Stimulated activated naive CD4-positive, alpha-beta T cell (primary cell): ENCODE results near the gene PTPRO.

ENCODE experiments used
- DNase-seq, 6 experiments: peaks; one replicate each; lab custom pipeline; 2025; lab: John Stamatoyannopoulos, UW

PTPRO gene

DNA sequence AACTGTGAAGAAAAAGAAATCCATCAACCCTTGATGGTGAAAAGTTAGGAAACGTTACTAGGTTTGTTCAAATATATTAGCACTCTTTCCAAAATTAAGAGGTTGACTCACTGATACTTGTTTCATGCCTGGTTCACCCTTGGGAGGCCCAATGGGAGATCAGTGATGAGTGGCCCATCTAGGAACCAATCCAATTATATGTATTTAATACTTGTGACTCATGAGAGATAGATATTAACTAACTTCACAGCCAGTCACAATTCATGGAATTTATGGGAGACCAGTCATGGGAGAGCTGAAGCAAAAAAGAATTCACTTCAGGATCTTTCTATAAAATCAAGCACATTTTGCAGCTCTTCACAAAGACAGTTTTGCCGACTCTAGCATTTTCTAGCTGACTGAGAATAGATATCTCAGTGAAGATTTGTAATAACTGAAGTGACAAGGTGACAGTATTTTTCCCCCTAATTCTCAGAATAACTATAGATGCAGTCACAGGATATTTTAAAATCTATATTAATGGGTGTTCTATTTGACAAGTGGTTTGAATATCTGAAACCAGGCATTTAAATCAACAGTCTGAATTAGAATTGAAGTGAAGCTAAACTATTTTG, 236.7 kb downstream of the PTPRO start:
- DNase-seq: no peak

GRCh38 chr12:15561396-15561795, 239.1 kb downstream of the PTPRO start:
- no peak for DNase-seq

DNA sequence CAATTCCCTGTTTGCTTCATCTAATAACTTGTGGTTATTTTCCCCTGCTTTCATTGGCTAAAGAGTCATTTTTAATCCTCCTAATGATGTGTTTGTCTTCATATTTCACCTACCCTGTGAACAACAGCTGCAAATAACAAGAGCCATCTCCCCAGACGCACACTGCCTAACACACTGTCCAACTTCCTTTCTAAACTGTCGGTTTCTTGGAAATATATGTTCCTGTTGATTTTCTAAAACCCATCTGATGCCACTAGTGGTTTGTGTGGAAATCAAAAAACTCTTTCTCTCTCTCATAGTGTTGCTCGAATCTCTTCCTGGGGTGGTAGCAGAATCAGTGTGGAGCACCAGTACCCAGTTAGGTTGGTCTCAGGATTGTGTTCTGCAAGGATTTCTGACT, 240.0 kb downstream of the PTPRO start:
- peak in 3 of 6 experiments; percentile 39 to 49 (median 46) for DNase-seq

GRCh38 chr12:15563663-15564062, 241.4 kb downstream of the PTPRO start:
- DNase-seq: peak in 3 of 6 experiments; percentile 37 to 45 (median 45)

- no peak for DNase-seq
These were observed 252.0 kb downstream of the PTPRO start for GRCh38 chr12:15574353-15574752.

- DNase-seq: no peak
These were observed 253.6 kb downstream of the PTPRO start for GRCh38 chr12:15575671-15576541.

DNA sequence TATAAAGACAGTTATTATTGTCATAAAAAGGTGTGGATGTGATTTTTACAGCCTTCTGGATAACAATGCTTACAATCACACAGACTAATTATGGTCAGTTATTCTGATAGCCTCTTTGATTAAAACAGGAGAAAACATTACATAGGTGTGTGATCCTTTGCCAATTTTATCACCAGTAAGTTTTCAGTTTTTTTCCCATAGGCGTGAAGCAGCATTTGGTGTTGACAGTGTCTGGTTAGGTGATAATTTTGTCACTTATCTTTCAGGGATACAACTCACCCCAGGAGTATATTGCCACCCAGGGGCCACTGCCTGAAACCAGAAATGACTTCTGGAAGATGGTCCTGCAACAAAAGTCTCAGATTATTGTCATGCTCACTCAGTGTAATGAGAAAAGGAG, 258.1 kb downstream of the PTPRO start:
- DNase-seq: peak in 5 of 6 experiments; percentile 11 to 69 (median 29)

DNA sequence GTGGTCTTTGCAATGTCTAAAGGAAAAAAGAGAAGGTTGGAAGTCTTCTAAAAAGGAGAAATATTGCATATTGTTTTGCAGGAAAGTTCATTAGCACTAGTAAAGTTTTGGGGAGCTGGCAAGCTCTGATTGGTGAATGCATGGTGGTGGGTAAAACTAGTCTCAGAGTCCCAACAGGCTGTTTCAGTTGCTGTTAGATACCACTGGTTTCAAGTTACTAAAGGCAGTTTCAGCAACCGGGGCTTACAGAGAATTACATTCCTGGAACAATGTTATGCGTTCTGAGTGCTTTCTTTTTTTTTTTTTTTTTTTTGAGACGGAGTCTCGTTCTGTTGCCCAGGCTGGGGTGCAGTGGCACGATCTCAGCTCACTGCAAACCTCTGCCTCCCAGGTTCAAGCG, 258.7 kb downstream of the PTPRO start:
- DNase-seq: no peak

- DNase-seq: no peak
These were observed 261.5 kb downstream of the PTPRO start for GRCh38 chr12:15583804-15584203.

DNA sequence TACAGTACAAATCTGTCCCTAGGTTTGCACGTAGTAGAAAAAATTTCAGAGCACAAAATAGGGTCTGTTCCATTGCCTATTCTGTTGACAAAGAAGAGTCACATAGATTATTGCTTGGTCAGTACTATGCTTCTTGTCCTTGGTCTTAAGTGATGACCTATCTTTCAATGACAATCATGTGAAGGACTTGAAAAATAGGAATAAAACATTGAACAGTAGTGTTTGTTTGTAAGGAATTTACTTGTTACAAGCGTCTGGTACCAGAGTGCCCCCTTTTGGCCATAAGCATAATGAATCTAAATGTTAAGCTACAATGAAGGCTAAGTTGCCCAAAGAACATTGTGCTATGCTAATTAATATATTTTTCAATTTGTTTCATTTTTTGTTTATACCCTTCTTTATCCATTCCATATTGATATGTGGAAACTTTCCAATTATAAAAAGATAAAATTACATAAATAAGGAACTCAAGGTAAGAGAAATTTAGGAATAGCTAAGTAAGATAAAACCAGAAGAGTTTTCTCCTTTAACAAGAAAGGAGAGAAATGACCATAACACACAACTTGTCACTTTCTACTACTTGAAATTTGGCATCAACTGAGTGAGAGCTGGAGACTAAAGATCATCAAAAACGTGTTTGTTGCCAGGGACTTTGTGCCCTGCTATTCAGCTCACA, 262.2 kb downstream of the PTPRO start:
- DNase-seq: peak in 5 of 6 experiments; percentile 6 to 60 (median 30)

DNA sequence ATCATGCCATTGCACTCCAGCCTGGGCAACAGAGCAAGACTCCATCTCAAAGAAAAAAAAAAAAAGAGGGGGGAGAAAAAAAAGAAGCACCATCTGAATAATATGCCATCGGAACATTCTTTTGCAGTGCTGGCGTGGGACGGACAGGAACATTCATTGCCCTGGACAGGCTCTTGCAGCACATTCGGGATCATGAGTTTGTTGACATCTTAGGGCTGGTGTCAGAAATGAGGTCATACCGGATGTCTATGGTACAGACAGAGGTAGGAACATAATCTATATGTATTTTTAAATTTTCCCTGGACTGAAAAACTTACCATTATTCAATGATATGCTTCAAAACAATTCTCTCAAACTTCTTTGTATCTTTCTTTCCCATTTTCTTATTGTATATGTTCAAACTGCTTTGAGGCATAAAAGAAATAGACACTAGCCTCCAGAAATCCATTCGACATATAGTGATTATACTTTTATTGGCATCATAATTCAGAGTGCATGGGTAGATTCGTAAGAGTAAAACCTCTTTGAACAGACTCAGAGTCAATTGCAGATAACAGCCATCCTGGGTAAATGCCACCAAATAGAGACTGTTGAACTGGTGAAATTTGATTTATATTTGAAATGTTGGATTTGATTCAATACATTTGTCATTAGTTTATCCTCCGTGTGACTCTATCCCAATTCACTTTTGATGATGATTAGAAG, 267.2 kb downstream of the PTPRO start:
- DNase-seq: no peak

DNA sequence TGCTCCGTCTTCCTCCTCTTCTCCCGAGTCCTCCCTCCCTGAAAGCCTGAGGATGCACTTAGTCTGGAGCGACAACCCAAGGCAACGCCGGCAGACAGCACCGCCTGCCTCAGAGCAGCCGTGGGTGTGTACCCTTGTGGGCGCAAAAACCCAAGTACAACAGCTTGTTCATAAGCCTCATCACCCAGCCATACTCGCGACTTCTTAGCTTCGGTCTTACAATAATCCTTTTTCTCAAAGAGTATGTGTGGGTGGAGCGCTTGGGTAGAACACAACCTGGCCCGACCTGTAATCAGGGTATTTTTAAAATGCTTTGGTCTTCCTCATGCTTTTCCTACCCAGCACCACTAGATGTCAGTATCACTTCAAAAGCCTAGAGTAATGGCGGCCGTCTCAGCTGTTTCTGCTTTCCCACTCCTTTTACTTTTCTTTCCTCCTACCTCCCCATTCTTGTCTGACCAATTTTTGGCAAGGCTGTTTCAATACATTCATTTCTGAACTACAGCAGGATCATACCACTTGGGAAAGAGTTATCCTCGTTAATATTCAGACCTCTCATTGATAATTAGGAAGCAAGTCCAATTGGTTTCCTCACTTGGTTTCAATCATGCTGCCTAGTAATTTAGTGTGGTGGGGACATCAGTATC, 268.0 kb downstream of the PTPRO start:
- DNase-seq: peak; percentile 12 to 73 (median 34)

- DNase-seq: no peak
These were observed 269.5 kb downstream of the PTPRO start for GRCh38 chr12:15591811-15592210.

GRCh38 chr12:15592934-15593333, 270.6 kb downstream of the PTPRO start:
- DNase-seq: no peak

GRCh38 chr12:15596174-15596573, 273.9 kb downstream of the PTPRO start:
- DNase-seq: no peak

- no peak for DNase-seq
These were observed 275.0 kb downstream of the PTPRO start for GRCh38 chr12:15597125-15597830.

GRCh38 chr12:15599266-15600037, 277.1 kb downstream of the PTPRO start:
- DNase-seq: no peak

- no peak for DNase-seq
These were observed 278.1 kb downstream of the PTPRO start for GRCh38 chr12:15600223-15600935.

DNA sequence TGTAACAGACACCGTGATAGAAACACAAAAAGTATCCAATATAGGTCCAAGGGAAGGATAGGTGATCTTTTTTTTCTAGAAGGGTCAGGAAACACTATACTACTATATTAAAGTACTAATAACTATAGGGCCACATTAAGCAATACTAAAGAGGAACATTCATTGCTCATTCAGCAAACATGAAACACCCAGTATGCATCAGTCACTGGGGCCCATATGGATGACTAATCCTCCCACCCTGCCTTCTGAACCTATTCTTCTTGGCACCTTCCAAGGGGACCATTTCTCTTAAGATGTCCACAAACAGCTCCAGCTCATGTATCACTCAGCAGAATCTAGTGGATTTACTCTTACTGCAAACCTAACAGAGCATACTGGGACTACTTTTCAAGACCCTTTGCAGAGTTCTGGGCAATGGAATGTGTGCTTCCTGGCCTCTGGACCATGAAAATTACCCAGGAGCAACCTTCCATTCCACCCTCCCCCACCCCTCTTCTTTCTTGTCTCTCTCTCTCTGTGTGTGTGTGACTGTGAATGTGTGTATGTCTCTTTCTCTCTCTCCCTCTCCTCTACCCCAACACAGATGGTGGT, 279.0 kb downstream of the PTPRO start:
- DNase-seq: no peak
